ENCODE data around the gene ERGIC3.

The ERGIC3 gene

DNA sequence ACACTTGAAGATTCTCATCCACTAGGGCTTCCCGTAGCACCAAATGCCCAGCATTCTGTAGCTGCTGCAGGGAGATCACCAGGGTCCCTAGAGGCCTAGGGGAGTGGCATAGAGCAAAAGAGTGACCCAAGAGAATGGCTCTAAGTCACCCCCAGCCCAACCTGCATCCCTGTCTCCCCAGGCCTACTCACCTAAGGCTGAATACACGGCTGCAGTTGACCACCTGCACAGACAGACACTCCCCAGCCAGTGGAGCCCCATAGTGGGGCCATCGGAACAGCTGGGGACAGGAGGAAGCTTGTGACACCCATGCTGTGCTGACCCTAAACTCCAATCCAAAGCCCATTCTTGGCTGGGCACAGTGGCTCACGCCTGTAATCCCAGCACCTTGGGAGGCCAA, 64.2 kb downstream of the ERGIC3 start:
- Histone ChIP-seq H3K79me2 (ENCODE audit: control insufficient read depth, low read length) (no peaks in the 10 kb centered on the region), H3K9me3 (ENCODE audit: control insufficient read depth, insufficient read depth, low read length) (no peaks in the 10 kb centered on the region), H3F3A (ENCODE audit: control insufficient read depth, insufficient read depth) (no peaks in the 10 kb centered on the region), H3K27ac (ENCODE audit: low read depth, low read length) (no peak overlapping the region), H3K36me3 (ENCODE audit: control insufficient read depth, low read length) (no peaks in the 10 kb centered on the region), H3K4me2 (ENCODE audit: low read length) (no peak overlapping the region), H3K27me3 (ENCODE audit: control insufficient read depth, low read length) (peaks cover 11% of the 10 kb centered on the region), H4K20me1 (ENCODE audit: control insufficient read depth, insufficient read depth, low read depth, low read length) (no peaks in the 10 kb centered on the region), H3K9me2 (replicated peaks; ENCODE audit: control insufficient read depth, low read length) (no peaks in the 10 kb centered on the region), H3K4me1 (ENCODE audit: control insufficient read depth, low read length) (peaks cover 19% of the 10 kb centered on the region), H3K4me3 (ENCODE audit: low read length) (no peak overlapping the region)
- no peak for TF ChIP-seq EZH2phosphoT487 (IDR thresholded peaks at IDR 0.05; ENCODE audit: borderline replicate concordance, low read length)
- TF ChIP-seq CTCF (IDR thresholded peaks at IDR 0.05; ENCODE audit: low read depth, low read length, poor library complexity, severe bottlenecking): no peak
